Mammary epithelial cell (primary cell): Measurements from ENCODE around the gene FCRLB.

Experiments used
- EZH2 ChIP-seq: IDR thresholded peaks from 2 replicates; pipeline ENCODE4 v1.6.1; 2012; ENCODE audit warnings: low read length, inconsistent platforms, borderline replicate concordance
- TF ChIP-seq, protein P1 (sequence below), 2 donors: IDR thresholded peaks in 1 of 2; conservative IDR thresholded peaks in 1 of 2; 2 replicates each; pipeline ENCODE4 v1.5.1; 2011 to 2012; ENCODE audit warnings: inconsistent platforms in 2 of 2, low read length in 2 of 2, mild to moderate bottlenecking in 2 of 2, control low read depth in 1 of 2, low read depth in 1 of 2; ENCODE audit not compliant: insufficient read depth in 1 of 2; ENCODE audit errors: extremely low read depth in 1 of 2

DNA sequence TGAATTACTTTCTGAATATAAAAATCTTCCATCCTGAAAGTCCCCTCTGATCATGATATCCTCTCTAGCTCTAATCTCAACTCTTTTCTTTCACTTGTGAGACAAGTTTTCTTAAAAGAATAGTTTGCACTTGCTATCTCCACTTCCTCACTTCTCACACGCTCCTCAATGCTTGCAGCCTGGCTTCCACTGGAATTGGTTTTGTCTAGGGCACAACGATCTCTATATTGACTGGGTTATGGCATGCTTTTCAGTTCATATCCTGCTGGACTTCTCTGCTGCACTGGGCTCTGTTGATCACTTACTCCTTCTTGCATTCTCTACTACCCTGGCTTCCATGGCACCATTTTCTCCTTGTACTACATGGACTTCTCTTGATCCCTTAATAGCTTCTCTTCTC lies 13.8 kb upstream of the FCRLB start:
- TF ChIP-seq EZH2 = no peak
- TF ChIP-seq, protein P1, sequence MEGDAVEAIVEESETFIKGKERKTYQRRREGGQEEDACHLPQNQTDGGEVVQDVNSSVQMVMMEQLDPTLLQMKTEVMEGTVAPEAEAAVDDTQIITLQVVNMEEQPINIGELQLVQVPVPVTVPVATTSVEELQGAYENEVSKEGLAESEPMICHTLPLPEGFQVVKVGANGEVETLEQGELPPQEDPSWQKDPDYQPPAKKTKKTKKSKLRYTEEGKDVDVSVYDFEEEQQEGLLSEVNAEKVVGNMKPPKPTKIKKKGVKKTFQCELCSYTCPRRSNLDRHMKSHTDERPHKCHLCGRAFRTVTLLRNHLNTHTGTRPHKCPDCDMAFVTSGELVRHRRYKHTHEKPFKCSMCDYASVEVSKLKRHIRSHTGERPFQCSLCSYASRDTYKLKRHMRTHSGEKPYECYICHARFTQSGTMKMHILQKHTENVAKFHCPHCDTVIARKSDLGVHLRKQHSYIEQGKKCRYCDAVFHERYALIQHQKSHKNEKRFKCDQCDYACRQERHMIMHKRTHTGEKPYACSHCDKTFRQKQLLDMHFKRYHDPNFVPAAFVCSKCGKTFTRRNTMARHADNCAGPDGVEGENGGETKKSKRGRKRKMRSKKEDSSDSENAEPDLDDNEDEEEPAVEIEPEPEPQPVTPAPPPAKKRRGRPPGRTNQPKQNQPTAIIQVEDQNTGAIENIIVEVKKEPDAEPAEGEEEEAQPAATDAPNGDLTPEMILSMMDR (conservative IDR thresholded peaks at IDR 0.05 in 1 of 2, IDR thresholded peaks at IDR 0.05 in 1 of 2; ENCODE audit: extremely low read depth in 1 of 2, insufficient read depth in 1 of 2, low read depth in 1 of 2, low read length in 2 of 2) = no peak
